Lower leg skin (tissue), 4 donors: Measurements from ENCODE around the gene PAQR4. TPM values are rescaled to one million over a fixed set of nuclear protein-coding genes. Genes with fewer than 3 reads are reported as not detected.

ENCODE experiments used
- DNase-seq, 2 donors: peaks; one replicate each; pipeline ENCODE4 v3.0.0-alpha.2; 2019; ENCODE audit warnings: low spot score in 2 of 2
- H3K4me3 ChIP-seq: fragments of 200-600 bp; sonication (generic); 2 replicates; pipeline ENCODE4 v1.5.1; 2017; ENCODE audit warnings: mild to moderate bottlenecking, low read depth; ENCODE audit not compliant: poor library complexity, severe bottlenecking
- CTCF ChIP-seq, 3 donors: fragments of 450-650 bp; IDR thresholded peaks; one replicate each; pipeline ENCODE4 v1.5.1; 2016; ENCODE audit warnings: antibody characterized with exemption in 3 of 3, mild to moderate bottlenecking in 3 of 3, moderate library complexity in 2 of 3
- POLR2A ChIP-seq, 2 donors: fragments of 450-650 bp; IDR thresholded peaks; one replicate each; pipeline ENCODE4 v1.6.1; 2016 to 2017; ENCODE audit warnings: antibody characterized with exemption in 2 of 2, mild to moderate bottlenecking in 1 of 2, moderate library complexity in 1 of 2
- WGBS, 2 donors: methylation state at CpG; one replicate each; pipeline ENCODE4 v1.1.5; 2018; 5-methylcytosine and 5-hydroxymethylcytosine counted together
- intact Hi-C: fragments of 100-400 bp; cut with DNase I; formaldehyde crosslinking; loops from one replicate; pipeline ENCODE4 v1.15.0; 2023; ENCODE audit warnings: low total_unique reads
- total RNA-seq, 4 donors: library from RNA; depleted of rRNA; stranded (reverse); fragments of >200 nt; gene quantifications; one replicate each; pipeline ENCODE4 v1.1.0, GENCODE V29; 2016

The PAQR4 gene
- total RNA-seq, 4 donors from 2014 or later, result 6.2 to 17.9 (median 10.6) TPM

GRCh38 chr16:3004781-3005284 lies 35.7 kb downstream of the PAQR4 start:
- intact Hi-C loops, result no loop called here
- no peak for DNase-seq
- 11% methylated on average over 25 of the region's 25 CpGs for WGBS, 2 donors
- TF ChIP-seq POLR2A (IDR thresholded peaks at IDR 0.05) (no peak), CTCF (IDR thresholded peaks at IDR 0.05) (no peak)
- no peak overlapping the region for H3K4me3 ChIP-seq

DNA sequence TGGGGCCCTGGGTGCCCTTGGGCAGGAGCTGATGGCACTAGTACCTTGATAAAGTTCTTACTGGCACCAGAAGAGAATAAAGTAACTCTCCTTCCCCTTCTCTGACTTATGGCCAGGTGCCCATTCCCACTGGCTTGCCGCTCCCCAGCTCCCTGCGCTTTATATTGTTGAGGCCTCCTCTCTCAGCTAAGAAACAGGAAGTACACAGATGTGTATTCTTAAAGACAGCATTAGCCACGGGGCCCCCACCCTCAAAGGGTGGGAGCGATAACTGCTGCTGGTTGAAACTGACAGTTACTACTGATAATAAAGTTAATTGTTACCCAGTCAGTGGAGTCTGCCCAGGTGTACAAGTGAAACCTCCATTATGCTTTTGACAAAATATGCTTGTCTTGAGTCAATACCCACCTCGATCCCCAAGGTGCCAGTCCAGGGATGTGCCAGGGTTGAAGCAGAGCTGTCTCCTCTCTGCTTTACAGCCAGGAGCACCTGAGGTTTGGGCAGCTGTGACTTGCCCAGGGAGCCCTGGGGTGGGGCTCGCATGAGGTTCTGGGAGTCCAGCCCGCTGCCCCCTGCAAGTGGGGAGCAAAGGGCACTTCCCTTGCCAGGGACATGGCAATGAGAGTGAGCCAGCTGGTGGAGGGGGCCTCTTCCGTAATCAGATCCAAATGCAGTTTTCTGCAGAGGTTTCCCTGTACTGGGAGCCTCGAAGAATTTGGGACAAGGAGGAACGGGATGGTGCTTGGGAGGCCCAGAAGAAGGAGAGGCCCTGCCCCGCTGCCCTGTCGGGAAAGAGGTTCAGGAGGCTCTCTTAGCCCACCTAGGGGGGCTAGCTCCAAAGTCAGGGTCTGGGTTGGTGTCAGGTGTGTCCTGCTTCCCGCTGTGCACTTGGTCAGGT lies 38.2 kb downstream of the PAQR4 start:
- intact Hi-C loops, result no loop called here
- no peak for DNase-seq
- 57 to 63% methylated on average over 11 to 13 of the region's 13 CpGs for WGBS, 2 donors
- no peak overlapping the region for H3K4me3 ChIP-seq
- TF ChIP-seq POLR2A (IDR thresholded peaks at IDR 0.05) (no peak), CTCF (IDR thresholded peaks at IDR 0.05) (no peak)

- DNase-seq, result no peak
- 33 to 38% methylated on average over 16 to 17 of the region's 17 CpGs for WGBS, 2 donors
- intact Hi-C loops, result no loop called here
- H3K4me3 ChIP-seq, result no peak overlapping the region
- TF ChIP-seq POLR2A (IDR thresholded peaks at IDR 0.05), result no peak
- TF ChIP-seq CTCF (IDR thresholded peaks at IDR 0.05), result no peak
Observed at GRCh38 chr16:3007957-3008689, 39.0 kb downstream of the PAQR4 start.

DNA sequence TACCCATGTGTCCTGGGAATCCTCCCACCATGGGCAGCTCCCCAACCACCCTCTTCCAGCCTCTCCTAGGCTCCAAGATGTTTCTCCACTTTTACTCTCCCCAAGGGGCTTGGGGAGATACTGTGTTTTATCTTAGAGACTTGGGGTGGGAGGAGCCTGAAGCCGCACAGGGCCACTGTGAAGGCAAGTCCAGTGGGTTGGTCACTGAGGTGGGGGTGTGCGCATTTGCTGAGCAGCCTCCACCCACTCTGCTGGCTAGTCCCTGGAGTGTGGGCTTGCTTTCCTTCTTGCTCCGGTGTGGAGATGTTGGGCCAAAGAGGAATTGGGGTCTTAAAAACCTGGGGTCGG lies 39.5 kb downstream of the PAQR4 start:
- WGBS, 2 donors, result 45 to 87% methylated on average over 4 of the region's 4 CpGs

More for the DNA sequence above, 39.5 kb downstream of the PAQR4 start:
- no peak overlapping the region for H3K4me3 ChIP-seq
- intact Hi-C loops, result no loop called here
- no peak for DNase-seq
- TF ChIP-seq POLR2A (IDR thresholded peaks at IDR 0.05) (no peak), CTCF (IDR thresholded peaks at IDR 0.05) (no peak)
